HG03108 (cell line): Measurements from ENCODE around the gene POU1F1.
"Not testable (repeated sequence)": the region's sequence is repeated elsewhere in the genome, so short reads cannot be mapped to it uniquely, and the experiment has no call there.

ENCODE experiments used
- ATAC-seq: cut with Tn5 transposase; IDR thresholded peaks from one replicate; pipeline ENCODE4 v1.9.1; 2021; ENCODE audit warnings: moderate library complexity; ENCODE audit not compliant: unreplicated experiment

POU1F1 gene, protein sequence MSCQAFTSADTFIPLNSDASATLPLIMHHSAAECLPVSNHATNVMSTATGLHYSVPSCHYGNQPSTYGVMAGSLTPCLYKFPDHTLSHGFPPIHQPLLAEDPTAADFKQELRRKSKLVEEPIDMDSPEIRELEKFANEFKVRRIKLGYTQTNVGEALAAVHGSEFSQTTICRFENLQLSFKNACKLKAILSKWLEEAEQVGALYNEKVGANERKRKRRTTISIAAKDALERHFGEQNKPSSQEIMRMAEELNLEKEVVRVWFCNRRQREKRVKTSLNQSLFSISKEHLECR

DNA sequence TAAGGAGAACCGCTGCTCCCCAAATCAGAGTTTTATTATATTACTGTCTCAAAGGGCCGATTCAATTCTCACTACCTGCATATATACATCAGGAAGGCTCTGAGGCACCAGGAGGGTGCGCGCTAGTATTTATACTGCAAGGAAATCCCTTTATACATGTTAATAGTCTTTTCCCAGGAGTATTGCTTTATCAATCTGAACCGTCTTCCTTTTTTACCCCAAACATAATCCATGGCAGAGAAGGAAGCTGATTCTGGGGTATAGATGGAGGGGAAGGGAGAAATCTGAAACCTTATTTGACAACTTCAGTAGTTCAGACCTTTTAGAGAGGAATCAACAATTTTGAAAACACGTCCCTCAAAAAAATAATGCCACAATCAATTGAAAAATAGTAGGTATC is at the start of gene POU1F1:
POU1F1 (minus strand) TSS at position 101 of the 400 bp plus-strand sequence. CDS start 122 bp downstream, outside the sequence.
- no peak for ATAC-seq

DNA sequence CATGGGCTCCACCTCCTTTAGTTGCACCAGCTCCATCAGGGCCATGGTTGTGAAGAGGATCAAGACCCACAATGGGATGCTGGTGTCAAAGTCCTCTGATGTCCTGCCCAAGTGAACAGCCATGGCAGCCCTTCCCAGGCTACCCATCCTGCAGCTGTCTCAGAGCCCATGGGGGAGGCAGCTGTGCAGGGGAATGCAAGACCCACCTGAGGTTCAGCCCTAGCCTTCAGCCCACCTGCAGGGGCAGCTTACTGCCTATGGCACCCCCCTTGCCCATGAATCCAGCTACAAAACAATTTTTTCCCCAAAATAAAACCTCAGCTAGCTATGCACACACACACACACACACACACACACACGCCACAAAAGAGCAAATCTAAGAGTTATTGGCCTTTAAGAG is 48.2 kb upstream of the POU1F1 start:
- no peak for ATAC-seq

DNA sequence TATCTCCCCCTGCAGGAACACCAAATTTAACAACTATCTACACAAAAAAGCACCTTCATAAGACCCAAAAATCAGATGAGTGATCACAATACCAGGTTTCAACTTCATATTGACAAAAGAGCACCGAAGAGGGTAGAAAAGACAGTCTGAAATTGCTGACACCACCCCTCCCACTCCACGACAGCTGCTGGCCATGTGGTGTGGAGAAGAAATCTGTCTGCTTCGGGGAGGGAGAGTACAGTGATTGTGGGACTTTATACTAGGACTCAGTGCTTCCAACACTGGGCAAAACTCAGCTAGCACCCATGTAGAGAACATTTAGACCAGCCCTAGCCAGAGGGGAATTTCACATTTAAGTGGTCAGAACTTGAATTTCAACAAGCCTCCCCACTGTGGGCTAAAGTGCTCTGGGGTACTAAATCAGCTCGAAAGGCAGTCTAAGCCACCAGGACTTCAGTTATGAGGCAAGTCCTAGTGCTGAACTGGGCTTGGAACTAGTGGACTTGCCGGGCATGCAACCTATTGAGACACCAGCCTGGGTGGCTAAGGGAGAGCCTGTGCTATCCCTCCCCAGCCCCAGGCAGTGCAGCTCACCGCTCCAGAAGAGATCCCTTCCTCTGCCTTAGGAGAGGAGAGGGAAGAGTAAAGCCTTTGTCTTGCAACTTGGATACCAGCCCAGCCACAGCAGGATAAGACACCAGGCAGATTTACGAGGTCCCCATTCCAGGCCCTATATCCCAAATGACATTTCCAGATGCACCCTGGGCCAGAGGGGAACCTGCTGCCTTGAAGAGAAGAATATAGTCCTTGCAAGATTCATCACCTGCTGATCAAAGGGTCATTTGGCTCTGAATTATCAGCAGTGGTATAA is 44.6 kb upstream of the POU1F1 start:
- ATAC-seq: no peak

DNA sequence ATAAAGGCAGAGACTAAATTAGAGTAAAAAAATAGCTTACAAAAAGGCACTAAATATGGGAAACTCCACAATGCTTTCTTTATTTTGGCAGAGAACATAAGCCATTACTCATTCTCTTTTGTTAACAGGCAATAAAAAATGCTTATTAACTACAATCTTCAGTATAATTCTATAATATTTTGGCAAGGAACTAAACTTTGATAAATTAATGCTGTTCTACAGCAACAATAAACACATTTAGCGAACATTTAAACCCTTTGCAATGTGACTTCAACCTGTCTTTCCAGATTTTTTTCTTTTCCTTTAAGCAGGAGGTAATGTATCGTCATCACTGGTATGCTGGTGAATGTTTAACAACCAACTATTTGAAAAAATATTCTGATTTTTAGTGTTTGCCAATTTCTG is 42.2 kb upstream of the POU1F1 start:
- ATAC-seq: no peak

DNA sequence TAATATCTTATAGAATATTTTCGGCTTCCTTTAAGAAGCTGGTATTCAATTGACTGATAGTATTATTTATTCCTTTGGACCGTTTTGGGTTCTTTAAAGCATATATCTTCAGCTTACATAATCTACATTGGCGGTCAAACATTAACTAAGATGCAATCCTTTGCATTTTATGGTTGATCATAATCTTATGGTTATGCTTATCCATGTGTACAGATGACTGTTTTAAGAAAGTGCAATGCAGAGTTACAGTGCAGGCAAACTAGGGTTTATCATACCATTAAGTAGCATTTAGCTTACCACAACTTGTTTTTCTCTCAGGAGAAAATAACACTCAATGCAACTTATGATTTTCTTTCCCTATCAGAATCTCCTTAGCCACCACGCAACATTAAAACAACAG is 41.4 kb upstream of the POU1F1 start:
- ATAC-seq: no peak

DNA sequence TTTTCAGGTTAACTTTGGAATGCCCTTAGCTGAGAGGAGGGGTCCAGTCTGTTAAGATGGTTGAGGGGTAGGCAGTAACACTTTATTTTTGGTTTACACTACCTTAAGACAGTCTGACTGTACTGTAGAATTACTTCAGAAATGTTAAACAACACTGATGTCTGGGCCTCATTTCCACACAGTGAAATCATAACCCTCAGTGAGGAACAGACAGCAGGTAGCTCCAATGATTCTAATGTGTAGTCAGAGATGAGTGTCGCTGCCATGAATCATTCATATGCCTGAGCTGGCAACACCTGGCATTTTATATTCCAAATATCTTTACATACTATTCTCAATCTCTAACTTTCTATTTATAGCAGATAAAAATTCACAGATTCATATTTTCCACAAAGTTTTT is 37.3 kb upstream of the POU1F1 start:
- no peak for ATAC-seq

DNA sequence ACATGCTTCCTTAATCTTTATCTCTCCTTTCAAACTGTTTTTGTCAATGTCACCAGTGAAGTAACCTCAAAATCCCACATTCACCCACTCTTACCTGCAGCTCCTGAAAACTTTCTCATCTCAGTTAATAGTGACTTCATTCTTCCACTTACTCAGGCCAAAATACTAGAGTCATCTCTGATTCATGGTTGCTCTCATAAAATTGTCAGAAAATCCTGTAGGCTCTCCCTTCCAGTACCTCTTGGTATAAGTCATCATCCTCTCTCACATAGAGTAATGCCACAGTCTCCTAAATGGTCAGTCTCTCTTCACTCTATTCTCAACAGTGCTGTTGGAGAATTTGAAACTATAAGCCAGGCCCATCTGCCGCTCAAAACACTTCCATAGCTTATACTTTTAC is 34.9 kb upstream of the POU1F1 start:
- ATAC-seq: no peak

DNA sequence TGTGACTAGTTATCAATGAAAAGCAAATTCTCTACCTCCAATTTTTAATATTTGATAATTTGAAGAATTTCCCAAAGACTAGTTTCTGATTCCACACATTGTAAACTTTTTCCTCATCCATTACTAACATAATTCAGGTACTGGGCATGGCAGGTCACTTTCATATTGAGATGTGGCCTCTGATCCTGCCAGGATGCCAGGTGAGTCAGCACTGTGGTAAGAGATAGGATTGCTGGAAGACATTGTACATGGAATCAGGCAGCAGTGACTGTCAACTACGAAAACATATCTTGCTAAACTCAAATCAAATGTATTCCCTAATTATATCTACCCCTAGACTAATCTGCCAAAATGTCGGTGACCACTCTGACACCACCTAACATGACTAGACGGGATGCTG is 33.2 kb upstream of the POU1F1 start:
- ATAC-seq: no peak

DNA sequence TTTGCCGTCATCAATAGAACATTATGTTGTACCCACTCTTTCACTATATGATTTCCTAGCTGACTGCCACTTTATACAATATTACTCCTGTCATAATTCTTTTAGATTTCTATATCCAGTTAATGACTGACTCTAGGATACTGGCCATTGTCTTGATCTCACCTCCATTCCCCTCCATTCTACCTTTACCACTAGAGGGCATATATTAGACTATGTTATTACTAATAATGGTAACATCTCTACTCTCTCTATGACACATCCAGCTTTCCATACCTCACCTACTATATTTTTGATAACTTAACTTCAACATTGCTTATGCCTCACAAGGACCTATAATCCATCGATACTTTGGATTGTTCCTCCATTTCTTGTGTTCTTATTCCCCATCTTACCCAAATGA is 31.4 kb upstream of the POU1F1 start:
- no peak for ATAC-seq

DNA sequence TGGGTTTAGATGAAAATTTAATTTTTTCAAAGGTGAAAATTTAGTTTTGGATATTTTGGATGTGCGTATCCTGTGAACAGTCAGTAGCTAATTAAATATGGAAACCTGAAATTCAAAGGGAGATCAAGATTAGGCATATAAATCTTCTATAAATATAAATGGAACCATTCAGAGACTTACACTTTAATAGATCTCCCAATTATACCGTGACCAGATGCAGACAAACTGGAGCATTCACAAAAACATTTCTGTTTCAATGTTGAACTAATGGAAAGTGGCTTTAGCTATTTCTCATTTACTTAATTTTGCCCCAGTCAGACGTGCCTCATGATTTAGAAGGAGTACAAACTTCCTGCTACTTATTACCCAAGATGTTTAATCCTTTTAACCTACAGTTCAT is 29.1 kb upstream of the POU1F1 start:
- ATAC-seq: no peak

DNA sequence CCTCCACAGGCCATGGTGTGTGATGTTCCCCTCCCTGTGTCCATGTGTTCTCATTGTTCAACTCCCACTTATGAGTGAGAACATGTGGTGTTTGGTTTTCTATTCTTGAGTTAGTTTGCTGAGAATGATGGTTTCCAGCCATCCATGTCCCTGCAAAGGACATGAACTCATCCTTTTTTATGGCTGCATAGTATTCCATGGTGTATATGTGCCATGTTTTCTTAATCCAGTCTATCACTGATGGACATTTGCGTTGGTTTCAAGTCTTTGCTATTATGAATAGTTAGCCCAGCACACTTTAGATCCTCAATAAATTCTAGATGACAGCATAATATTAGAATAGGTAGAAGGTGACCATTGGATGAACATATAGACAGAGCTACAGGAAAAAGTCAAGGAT is 28.6 kb upstream of the POU1F1 start:
- not testable (repeated sequence) for ATAC-seq

DNA sequence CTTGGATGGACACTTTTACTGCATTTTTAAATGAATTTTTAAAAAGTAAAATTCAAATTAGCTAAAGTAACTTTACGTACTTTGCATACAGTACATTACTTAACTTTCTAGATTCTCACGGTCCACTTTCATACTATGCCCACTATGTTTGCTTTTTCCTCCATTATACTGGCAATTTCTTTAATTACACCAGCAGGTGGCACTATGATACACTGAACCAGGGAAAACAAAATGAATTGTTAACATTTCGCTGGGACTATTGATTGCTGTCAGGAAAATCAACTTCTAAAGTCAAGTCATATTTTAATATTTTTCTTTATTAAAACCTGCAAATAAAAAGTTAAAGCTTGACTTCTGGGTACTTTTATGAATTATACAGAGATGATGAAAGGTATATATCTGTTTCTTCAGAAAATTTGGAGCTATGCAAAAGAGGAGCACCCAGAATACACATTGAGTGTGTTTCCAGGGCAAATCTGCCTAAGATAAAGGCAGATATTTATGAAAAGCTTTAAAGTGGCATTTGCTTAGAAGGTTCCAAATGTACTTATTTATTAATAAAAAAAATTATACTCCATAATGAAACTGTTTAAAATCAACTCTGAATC is 21.8 kb upstream of the POU1F1 start:
- ATAC-seq: peak; percentile 54

DNA sequence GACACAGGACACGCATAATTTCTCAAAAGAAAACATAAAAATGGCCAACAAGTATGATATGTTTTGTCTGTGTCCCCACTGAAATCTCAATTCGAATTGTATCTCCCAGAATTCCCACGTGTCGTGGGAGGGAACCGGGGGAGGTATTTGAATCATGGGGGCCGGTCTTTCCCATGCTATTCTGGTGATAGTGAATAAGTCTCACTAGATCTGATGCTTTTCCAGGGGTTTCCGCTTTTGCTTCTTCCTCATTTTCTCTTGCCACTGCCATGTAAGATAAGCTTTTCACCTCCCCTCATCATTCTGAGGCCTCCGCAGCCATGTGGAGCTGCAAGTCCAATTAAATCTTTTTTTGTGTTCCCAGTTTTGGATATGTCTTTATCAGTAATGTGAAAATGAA is 12.1 kb upstream of the POU1F1 start:
- no peak for ATAC-seq

DNA sequence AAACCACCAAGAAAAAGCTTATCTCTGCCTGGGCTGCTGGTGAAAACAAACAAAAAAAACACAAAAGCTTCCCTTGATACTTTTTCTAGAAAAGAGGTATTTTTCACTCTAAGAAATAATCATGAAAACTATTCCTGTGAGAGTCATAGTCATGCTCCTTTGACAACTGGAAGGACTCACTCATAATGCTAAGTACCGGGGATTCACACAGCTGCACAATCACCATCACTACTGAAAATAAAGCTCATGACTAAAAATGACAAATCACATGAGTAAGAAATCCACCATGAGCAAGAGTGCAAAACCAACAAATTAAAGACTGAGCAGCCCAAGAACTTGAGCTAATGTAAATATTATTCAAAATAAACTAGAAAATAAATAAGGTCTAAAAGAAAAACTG is 10.6 kb upstream of the POU1F1 start:
- ATAC-seq: no peak

DNA sequence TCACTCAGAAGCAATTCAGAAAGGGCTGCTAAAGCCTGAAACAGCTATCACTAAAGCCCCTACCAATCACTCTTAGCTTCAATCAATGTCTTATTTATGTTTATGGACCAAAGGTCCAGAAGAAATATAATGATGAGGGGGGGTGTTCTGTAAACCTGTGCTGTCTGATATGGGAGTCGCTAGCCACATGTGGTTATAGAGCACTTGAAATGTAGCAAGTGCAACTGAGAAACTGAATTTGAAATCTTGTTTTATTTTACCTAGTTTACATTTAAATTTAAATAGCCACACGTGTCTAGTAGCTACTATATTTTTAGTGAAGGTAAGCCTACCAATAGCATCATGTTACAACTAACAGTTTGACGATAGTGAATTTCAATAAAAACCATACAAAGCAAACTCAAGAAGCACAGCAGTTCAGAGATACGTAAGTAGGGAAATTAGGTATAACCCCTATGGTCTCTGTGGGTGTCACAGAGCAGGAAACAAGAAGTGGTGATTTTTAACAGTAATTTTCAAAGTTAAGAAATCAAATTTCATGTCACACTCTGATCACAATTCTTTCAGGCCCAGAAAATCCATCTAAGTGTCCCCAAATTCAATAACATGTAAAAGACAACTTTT is 3.6 kb downstream of the POU1F1 start:
- peak; percentile 77 for ATAC-seq

DNA sequence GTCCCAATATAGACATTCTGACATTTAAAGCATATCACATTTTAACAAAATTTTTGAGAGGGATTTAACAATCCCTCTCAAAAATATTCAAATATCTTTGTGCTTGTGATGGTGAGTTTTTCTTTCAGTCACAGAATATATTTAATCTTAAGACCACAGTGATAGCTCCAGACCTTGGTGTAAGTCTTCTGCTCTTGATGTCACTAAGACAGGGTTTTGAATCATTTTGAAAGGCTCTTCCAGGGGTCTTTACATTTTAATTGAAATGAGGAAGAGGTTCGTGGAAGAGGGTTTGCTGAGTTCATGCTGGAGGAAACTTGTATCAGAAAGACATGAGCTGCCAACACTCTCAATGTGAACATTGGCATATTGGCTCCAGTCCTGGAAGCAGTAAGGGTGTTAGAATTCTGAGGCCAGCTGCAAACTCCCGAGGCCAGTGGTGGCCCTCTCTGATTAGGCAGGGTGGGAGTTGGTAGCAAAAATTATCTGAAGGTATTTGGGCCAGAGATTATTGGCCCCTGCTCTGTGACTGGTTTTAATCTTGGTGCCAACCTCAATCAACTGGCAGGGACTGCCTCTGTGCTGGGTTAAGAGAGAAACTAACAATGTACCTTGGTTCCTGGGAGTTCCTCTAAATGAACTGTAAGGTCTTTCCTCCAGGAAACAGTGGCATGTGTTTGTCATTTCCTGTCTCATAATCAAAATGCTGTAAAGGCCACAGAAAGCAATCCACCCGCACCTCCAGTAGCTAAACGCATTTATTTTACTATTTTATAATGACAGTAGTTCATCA is 5.3 kb downstream of the POU1F1 start:
- no peak for ATAC-seq

DNA sequence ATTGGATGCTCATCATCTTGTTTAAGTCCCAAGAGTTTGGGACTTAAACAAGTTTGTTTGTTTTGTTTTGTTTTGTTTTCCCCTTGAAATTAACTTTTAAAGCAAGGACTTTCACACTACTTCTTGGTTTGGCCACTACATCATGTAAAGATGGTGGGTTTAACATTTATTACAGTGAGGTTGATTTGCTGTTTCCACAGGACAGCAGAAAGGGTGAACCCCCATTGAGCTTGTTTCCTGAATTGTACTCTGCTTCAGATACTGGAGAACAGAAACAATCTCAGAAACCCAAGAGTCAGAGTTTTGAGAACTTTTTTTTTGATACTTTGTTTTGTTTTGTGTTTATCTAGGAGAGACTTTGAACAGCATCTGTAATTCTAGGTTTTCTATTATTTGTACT is 6.7 kb downstream of the POU1F1 start:
- ATAC-seq: no peak

DNA sequence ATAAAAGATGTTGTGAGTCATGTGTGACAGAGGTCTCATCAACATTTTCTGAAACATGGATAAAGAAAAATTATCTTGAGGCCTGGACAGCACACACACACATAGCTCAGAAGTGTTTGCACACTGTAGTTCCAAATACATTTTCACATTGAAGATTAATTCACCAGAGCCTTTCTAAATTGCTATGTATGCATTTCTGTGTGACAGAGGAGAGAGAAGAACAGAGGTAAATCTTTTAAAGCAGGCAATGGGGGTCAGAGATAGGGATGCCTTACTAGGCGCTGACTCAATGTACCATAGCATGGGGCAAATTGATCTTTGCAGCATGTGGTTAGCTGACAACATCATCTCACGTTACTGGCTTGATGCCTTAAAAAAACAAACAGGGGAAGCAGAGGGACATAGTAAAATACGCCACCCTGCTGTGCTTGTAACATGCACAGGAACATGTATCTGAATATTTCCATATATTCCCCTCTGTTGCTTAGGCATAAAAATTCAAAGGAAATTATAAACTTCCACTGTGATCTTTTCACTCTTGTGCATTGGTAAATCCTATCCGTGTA is 7.7 kb downstream of the POU1F1 start:
- no peak for ATAC-seq

DNA sequence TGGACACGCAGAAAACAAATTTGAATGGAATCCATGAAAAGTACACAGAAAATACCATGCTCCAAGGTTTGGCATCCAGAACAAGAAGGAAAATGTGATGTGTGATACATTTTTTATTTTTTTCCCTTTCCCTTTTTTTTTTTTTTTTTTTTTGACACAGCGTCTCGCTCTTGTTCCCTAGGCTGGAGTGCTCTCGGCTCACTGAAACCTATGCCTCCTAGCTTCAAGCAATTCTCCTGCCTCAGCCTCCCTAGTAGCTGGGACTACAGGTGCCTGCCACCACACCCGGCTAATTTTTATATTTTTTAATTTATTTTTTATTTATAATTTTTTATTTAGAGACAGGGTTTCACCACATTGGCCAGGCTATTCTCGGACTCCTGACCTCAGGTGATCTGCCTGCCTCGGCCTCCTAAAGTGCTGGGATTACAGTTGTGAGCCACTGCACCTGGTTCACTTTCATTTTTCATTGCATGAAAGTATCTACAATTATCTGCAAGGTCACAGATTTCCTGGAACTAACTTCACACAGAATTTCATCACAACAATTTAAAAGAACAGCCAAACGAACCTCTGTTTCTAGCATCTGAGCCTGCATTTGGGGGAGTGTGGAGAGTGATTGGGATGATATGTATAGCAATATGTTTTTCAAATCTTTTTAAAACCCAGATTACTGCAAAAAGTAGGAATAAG is 8.3 kb downstream of the POU1F1 start:
- no peak for ATAC-seq

DNA sequence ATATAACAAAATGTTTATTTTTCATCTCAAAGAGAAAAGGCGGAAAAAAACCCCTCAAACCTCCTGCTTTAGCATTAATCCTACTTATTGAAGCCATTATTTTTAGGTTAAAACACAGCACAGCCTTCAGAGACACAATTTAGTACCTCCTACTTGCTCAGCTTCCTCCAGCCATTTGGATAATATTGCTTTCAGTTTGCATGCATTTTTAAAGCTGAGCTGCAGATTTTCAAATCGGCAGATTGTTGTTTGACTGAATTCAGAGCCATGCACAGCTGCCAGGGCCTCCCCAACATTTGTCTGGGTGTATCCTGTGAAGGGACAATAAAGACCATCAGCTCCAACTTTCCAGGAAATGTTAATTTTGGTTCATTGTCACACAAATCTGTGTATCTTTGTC is 14.5 kb downstream of the POU1F1 start:
- ATAC-seq: no peak
